NK-92 (cell line): ENCODE measurements around the gene GRM1.
"Not testable (repeated sequence)": the region's sequence is repeated elsewhere in the genome, so short reads cannot be mapped to it uniquely, and the experiment has no call there.

Experiments used
- DNase-seq: peaks from one replicate; lab custom pipeline; 2025; ENCODE audit not compliant: unreplicated experiment; lab: John Stamatoyannopoulos, UW

The GRM1 gene

DNA sequence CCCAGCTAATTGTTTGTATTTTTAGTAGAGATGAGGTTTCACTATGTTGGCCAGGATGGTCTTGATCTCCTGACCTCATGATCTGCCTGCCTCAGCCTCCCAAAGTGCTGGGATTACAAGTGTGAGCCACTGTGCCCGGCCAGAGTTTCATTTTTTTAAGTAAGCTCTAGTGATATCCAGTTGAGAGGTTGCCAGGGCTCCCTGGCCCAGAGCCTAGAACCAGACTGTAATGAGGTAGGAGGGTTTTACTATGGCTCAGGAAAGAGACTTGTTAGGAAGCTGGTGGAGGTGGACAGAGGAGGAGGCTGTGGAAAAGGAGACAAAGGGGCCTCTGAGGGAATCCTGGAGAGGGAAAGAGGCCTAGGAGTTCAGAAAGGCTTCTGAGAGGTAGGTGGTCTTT, 242.3 kb downstream of the GRM1 start:
- DNase-seq: not testable (repeated sequence)

DNA sequence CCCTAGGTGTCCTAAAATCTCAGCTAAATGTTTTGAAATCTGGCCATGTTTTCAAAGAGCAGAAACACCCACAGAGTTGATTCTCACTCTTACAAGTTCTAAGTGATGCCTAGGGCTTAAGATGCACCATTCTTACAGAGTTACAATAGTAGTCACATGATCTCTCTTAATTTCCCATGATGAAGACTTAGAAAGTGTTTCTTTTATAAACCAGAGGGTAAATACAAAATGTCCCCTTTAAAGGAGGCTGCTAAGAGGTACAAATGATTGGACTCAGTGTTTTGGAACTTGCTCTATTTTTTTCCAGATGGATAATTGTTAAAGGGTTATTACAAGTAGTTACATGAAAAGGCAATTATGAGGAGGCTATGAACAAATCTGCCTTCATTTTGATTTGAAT, 244.6 kb downstream of the GRM1 start:
- no peak for DNase-seq

DNA sequence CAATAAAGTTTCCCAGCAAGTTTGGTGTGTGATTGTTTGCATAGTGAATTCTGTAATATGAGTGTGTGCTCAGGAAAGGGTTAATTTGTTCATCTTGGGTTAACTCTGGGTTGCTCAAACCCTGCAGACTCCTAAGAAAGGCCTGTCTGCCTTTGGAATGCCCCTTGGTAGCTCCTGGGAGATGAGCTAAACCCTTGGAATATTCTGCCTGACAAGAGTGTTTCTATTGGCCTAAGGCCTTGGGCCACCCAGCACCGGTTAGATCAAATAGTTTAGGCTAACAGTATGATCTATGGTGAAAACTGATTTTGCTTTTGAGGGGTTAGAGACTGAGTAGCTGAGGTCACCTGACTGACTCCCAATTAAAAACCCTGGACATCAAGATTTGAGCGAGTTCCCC, 248.3 kb downstream of the GRM1 start:
- DNase-seq: no peak

DNA sequence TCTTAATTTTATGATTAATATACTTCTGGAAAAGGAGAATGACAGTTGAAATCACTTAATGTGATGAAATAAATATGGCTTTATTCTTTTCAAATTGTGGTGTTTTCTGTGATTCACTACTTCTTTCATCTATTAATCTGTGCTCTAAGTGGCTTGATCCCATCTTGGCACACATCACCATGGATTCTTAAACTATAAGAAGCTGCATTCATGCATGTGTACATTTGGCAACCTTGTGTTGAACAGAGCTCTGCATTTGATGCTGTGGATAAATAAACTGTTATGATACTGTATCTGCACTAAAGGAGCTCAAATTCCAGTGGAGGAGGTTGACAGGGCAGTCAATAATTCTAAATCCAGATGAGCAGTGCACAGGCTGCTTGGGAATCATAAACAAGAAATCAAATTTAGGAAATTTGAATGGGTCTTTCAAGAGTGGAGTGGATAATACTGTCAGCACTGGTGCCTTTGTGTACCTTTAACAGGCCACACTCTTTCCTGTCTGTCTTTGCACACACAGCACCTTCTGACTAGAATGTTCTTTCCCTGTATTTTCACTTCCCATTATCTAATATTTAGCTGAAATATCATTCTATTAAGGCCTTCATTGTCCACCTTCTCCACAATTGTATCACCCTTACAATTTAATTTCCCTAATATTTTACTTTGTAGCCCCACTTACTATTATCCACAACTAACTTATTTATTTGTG, 252.9 kb downstream of the GRM1 start:
- no peak for DNase-seq

DNA sequence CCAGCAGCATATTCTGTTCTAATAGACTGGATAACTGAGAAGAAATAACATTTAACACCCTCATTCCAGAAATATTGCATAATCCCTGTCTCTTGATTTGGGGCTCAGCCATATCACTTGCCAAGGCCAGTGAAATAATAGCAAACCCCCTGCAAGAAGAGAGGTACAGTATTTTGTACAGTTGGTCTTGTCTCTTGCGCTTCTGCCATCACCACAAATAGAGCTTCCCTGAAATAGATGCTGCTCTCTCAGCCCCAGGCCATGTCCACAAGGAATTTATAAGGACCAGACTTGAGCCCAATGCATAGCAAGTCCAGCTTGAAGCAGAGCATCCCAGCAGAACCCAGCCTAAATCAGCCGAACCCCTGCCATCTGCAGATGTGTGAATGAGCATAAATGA, 254.0 kb downstream of the GRM1 start:
- no peak for DNase-seq

DNA sequence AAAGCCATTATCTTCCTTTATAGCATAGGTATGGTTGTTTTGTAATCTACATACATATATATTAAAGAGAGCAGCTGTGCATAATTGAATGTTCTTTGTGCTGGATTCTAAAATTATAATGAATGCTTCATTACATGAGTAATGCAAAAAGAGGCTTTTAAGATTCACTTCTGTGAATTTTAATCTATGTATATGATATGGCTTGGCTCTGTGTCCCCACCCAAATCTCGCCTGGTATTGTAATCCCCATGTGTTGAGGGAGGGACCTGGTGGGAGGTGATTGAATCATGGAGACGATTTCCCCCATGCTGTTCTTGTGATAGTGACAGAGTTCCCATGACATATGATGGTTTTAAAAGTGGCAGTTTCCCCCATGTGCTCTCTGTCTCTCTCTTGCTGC, 255.4 kb downstream of the GRM1 start:
- no peak for DNase-seq

DNA sequence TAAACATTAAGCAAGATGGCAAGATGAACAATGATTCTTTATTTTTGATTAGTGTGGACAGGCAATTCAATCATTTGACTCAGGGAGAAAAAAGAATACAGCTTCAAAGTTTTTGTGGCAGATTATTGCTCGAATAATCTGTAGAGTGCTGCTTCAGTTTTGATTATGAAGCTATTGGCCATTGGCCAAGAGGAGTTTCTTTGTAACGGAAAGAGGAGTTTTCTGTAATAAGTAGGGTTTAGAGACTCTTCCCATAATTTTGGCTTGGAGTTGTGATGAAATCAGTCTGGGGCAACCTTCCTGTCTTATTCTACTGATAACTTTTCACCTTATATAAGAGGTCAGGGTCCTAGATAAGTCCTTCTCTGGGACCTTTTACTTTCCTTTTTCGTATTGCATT, 258.1 kb downstream of the GRM1 start:
- no peak for DNase-seq

DNA sequence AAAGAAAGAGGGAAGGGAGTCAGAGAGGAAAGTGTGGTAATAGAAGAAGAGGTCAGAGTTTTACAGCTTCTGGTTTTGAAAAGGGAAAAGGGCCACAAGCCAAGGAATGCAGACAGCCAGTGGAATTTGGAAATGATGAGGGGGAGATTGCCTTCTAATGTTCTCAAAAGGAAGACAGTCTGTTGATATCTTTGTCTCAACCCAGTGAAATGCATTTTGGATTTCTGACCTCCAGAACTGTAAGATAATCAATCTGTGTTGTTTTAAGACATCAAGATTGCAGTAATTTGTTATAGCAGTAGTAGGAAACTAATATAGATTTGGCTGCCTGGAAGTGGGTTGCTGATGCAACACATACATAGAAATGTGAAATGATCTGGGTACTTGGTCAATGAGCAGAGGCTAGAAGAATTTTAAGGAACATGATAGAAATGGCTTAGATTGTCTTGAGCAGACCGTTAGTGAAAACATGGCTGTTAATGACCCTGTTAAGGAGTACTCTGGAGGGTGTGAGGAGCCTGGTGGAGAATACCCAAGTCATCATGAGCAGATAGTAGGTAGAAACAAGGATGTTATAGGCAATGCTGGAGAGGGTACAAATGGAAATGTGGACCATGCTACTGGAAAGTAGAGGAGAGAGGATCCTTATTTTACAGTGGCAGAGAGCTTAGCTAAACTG, 259.0 kb downstream of the GRM1 start:
- DNase-seq: no peak

DNA sequence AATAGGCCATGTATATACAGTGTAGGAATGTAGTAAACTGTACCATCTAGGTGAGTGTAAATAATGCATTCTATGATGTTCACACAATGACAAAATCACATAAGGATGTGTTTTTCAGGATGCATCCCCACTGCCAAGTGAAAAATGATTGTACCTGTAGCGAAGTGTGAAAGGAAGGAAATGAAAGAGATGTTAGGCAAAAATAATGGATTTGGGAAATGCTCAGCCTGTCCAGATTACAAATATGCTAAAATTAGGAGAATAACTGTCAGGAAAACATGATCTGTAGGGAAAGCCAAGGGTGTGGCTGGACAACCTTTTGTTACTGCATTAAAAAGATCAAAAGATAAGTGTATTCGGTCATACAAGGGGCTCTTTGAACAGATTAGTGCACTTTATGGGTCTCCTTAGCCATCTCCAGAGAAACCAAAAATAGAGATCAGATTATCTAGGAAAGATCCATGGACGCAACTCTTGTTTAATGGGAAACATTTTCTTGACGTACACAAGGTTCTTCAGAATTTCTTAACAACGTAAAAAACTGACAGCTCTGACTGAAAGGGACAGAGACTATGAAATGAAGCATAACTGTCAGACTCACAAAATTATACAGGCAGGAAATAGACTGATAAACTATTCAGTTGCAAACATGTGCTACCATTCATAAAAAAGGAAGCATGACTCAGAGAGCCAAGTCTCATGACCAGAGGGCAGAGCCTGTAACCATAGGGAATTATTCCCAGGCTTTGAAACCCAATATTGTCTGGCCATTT, 261.1 kb downstream of the GRM1 start:
- DNase-seq: no peak

DNA sequence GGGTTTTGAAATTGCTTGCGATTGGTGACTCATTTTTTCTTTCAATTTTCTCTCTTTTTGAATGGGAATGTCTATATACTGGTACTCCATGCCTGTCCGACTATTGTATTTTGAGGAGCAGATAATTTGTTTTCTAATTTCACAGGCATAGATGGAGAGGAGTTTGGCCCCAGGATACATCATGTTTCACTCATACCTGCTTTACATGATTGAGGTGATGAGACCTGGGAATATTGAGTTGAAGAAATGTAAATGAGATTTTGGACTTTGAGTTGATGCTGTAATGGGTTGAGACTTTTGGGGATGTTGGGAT, 261.7 kb downstream of the GRM1 start:
- DNase-seq: no peak

DNA sequence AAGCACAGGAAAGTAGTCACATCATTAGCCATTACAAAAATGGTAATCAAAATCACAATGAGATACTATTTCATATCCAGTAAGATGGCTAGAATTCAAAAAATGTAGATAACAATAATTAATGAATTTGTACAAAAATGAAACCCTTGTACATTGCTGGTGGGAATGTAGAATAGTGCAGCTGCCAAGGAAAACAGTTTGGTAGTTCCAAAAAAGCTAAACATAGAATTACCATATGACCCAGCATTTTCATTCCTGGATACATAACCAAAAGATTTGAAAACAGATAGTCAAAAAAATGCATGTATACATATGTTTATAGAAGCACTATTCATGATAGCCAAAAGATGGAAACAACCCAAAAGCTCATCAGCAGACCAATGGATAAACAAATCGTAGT, 263.6 kb downstream of the GRM1 start:
- DNase-seq: no peak

DNA sequence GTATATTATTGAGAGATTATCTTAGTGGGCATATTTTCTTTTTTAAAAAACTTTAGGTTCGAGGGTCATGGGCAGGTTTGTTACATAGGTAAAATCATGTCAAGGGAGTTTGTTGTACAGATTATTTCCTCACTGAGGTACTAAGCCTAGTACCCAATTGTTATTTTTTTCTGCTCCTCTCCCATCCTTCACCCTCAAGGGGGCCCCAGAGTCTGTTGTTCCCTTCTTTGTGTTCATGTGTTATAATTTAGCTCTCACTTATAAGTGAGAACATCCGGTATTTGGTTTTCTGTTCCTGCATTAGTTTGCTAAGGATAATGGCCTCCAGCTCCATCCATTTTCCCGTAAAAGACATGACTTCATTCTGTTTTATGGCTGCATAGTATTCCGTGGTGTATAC, 266.8 kb downstream of the GRM1 start:
- DNase-seq: no peak

DNA sequence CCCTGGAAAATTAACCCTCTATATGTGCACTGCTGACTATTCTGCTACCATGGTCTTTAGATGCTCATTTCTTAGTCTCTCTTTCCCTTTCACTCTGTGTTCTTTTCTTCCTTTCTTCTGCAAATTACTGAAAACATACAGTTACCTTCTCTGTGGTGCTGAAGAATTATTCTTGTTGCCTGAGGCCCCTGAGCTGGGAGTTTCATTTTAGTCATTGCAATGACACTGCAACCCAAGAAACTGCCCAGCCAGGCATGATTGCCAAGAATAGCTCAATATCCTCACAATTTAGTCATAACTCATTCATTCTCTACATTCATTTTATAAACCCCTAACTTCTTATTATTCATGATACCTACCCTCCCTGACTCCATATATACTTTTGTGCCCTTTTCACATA, 269.0 kb downstream of the GRM1 start:
- no peak for DNase-seq

DNA sequence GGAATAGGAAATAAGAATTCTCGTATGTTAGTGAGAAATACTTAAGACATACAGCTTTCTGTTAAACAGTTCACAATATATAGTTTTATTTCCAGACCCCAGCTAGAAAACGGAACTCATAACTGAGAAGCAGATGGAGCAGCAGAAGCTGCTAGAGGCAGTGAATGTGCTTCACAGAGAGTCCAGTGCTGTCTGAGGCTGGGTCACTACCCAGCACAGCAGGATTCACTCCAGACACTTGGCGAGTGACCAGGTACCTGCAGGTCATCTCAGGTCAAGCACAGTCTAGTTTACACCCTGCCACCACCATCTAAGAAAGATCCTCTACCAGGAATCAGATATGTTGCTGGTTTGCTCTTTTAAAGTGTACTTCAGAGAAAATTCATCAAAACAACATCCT, 271.7 kb downstream of the GRM1 start:
- no peak for DNase-seq

DNA sequence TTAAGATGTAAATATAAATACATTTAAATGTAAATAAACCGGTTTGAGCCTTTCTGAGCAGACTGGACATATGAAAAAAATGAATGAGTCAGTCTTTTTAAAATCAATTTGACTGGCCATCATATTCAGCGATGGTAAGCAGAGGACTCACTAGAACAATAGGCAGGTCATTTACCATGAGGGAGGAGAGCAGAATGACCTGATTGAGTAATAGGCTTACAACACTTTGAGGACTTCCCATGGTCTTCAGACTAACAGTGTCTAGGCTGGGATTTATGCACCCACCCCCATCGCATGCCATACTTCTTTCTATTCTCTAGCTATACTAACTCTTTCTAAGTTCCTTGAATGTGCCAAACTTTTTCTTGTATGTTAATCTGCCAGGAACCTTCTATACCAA, 272.9 kb downstream of the GRM1 start:
- no peak for DNase-seq

DNA sequence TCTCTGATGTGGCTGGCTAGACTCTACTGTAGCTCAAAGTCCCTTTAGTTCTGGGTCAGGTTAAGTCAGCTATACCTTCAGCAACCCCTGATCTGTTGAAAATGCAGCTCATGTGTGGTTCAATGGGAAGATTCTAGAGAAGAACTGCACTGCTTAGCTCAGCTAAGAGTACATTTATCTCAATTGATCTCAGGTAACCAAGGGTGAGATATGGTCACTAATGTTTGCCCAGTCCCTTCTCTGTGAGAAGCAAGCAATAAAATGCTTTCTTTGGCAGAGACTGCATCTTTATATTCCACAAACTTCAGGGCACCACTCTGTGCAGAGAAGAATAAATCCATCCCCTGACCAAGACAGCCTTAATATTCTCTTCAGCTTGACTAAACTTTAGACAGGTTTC, 274.1 kb downstream of the GRM1 start:
- no peak for DNase-seq

DNA sequence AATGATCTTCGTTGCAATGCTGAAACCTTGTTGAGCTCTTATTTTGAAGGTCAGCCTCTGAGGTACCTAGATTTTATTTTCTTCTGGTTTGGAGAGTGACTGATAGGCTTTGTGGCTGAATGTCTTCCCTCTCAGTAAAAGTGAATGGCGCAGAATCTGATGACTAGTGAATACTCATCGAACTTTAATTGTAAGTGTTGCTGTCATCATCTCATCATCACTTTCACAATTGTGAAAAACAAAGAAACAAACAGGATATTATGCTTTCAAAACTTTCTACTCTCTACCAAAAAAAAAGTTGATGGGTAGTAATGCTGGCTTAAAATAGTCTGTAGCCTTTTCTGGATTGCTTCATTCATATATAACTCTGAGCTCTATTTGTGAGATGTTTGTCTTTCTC, 275.3 kb downstream of the GRM1 start:
- no peak for DNase-seq

DNA sequence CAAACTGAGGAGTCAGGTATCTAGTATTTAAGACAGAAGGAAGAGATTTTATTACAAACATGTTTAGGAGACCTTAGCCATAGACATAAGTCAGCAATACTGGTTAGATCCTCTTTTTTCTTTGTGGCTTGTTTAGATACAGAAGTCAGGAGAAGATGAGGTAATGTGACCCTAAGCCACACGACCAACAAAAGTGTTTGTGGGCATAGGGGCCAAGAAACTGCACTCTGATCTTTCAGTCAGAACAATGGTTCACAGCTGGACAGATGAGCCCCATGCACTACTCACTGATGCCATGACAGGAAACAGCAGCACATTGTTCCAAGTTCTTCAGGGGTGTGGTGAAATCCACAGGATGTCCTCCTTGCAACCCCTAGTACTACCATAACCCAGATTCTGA, 276.2 kb downstream of the GRM1 start:
- no peak for DNase-seq

DNA sequence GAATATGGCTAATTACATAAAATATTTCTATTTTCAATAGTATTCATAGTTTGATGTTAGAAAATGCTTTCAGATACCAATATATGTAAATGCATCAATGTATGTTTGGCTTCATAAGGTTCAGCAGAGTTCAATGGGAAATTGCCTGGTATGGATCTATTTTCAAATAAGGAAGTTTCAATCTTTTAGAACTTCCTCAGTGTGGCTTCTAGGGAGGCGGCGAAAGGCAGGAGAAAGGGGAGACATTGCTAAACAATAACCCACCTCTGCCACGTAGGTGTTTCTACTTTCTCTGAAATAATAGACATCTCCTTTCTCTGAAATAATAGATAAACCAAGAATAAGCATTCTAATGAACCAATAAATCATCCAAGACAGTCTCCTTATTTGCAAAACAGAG, 277.1 kb downstream of the GRM1 start:
- DNase-seq: no peak

DNA sequence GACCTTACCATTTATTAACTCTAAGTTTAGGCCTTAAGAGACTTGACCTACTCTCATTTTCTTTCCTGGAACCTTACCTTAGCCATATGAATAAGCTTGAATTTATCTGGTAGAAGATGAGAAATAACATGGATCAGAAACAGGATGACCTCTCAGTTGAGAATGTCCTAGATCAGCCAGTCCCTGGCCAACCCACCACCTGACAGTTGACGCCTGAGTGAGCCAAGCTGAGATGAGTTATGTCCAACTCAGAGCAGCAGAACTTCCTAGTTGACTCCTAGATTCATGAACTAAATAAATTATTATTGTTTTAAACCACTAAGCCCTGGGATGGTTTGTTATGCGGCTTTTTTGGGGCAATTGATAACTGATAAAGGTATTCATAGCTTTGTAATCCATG, 281.8 kb downstream of the GRM1 start:
- no peak for DNase-seq

DNA sequence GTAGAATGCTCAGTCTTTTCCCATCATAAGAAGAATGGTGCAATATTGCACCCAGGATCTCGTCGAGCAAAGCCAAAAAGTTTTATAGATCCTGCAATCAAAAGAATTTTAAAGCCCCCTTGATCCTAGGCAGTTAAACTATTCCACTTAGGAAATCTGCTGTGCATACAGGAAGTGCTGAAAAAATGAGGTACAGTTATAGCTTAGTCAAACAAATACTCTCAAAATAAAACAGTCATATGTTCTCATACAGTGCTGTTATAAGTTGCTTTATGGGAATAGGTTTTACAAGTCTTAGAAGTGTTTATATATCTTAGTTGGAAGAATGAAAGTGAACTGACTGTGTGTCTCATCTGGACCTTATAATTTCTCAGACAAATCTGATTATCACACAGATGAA, 282.2 kb downstream of the GRM1 start:
- no peak for DNase-seq

DNA sequence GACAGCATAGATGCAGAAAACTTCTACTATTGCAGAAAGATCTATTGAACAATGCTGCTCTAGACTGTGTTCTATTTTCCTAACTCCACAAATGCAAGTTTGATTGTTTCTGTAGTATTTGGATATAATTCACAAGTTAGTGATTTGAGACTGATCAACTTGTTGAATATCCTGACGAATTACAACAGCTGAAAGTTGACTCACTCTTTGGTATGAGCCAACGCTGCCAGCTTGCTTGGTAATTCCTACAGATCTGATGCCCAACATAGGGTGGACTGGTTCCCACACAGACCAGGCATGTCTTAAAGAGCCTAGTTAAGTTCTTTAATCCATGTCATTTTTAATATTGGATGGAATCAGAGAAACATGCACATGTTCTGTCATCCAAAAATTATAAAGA, 283.7 kb downstream of the GRM1 start:
- no peak for DNase-seq
